ENCODE data around the gene ABCD1.

The ABCD1 gene

DNA sequence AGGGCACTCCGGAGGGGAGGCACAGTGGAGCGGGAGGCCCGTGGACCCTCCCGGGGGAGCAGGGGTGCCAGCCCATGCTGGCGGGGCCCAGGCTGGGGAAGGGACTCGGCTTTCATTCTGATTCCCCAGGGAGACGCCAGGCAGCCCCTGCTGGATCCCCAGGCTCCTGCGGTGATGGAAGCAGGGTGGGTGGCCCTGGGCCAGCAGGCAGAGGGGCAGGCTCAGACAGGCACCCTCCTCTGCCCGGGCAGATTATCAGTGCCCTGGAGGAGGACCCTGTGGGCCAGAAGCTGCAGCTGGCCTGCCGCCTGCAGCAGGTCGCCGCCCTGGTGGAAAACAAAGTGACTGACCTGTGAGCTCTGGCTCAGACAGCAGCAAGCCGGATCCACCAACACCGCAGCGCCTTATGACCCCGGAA lies 54.0 kb downstream of the ABCD1 start:
- DNase-seq (ENCODE audit: low read depth, low spot score) = no peak
- H3K4me3 ChIP-seq (ENCODE audit: low read length) = no peak overlapping the region

DNA sequence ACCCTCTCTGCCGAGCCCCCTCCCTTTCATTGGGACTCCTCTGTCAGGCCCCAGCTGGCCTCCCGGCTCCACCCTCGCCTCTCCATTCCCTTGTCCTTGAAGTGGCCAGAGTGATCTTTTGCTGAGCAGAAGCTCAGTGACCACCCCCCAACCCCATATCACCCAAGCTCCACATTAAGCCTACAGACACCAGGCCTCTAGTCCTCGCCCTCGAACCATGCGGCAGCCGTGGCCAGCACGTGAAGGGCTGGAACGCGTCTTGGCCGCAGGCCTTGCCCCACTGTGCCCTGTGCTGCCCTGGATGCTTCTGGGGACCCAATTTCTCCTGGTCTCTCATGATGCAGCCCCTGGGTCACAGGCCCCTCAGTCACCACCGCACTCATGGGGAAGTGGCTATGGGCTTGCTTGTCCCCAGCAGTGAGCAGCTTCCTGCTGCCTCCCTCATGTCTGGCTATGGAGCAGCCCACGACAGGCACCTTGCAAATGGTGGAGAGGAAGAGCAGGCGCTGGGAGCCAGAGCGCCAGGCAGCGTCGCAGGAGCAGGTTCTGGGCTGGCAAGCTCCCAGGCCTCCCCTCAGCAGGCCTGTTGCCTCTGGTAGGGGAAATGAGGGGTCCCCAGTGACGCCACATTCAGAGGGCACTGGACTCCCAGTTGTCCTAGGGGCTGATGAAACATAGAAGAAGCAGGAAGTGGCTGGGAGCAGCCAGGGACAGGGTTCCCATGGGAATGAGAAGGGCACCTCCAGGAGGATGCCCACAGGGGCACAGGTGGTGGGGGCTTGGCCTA lies 55.4 kb downstream of the ABCD1 start:
- DNase-seq (ENCODE audit: low read depth, low spot score) = no peak
- H3K4me3 ChIP-seq (ENCODE audit: low read length) = no peak overlapping the region

DNA sequence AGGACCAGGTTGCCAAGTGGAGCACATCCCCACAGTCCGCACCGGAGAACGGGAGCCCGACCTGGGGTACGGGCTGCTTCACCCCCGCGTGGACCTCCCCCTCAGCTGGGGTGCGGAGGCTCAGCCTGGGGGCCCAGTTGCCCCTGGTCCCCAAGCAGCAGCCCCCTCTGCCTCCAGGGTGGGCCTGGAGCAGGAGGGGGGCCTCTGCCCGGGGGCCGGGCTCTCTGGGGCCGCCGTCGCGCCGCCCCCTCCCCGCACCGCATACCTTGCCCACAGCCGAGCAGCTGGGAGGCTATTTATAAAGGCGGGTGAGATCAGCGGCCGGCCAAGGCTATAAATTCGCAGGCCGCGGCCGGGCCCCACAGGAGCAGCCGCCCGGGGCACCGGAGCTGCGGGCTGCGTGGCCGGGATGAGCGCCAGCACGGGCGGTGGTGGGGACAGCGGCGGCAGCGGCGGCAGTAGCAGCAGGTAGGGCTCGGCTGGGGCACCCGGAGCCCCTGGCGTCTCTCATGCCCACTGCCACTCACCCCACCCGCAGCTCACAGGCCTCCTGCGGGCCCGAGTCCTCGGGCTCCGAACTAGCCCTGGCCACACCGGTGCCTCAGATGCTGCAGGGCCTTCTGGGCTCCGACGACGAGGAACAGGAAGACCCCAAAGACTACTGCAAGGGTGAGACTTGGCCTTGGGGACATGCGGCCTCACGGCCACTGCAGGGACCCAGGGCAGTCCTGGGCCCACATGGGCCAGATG lies 56.2 kb downstream of the ABCD1 start, which contains the start of gene SRPK3:
Gene SRPK3 (plus strand): TSS at position 364 of the 750 bp plus-strand sequence. CDS start 46 bp downstream, at position 410.
- no peak within 1 kb of the TSS for H3K4me3 ChIP-seq (ENCODE audit: low read length)
- no peak for DNase-seq (ENCODE audit: low read depth, low spot score)

DNA sequence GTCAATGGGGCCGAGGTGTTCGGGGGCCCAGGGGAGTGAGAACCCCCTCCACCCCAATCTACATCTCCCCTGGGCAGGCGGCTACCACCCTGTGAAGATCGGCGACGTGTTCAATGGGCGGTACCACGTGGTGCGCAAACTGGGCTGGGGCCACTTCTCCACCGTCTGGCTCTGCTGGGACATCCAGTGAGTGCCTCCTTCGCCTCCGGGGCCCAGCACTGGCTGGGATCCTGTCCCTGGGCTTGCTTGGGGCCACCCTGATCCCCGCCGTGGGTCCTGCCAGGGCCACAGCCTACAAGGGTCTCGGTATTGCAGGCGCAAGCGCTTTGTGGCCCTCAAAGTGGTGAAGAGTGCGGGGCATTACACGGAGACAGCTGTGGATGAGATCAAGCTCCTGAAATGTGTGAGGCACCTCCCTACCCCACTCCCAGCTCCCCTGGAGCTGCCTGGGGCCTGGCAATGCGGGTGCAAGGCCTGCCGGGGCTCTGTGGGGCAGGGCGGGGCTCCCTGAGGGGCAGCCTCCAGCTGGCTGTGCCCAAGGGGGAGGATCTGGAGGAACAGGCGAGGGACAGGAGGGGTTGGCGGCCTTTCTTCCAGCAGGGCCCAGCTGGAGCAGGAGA lies 56.9 kb downstream of the ABCD1 start:
- DNase-seq (ENCODE audit: low read depth, low spot score) = no peak
- no peak overlapping the region for H3K4me3 ChIP-seq (ENCODE audit: low read length)

DNA sequence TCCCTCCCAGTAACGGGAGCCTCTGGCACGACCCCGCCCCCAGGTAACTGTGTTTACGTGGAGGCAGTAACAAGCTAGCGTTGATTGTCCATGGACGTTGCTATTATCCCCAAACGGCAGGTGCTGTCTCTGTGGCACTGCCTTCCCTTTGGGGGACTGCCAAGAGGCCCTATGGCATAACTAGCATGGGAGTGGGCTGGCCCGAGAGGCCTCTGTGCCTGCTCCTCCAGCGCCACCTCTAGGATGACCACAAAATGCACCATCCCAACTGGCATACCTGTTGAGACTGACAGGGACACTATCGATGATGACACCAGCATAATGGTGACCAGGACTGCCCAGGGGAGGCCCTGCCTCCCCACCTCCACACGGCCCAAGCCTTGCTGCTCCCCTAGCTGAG lies 57.7 kb downstream of the ABCD1 start:
- no peak for DNase-seq (ENCODE audit: low read depth, low spot score)
- no peak overlapping the region for H3K4me3 ChIP-seq (ENCODE audit: low read length)

DNA sequence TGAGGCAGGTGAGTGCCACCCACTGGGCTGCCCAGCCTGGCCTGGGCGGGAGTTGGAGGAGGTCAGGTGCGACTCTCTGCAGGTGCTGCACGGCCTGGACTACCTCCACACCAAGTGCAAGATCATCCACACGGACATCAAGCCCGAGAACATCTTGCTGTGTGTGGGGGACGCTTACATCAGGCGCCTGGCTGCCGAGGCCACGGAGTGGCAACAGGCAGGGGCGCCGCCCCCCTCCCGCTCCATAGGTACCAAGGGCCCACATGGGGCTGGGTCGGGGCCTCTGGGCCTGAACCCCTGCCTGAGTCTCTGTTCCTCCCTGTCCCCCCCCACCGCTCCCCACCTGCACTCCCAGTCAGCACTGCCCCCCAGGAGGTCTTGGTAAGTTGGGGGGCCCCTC lies 58.2 kb downstream of the ABCD1 start:
- no peak for DNase-seq (ENCODE audit: low read depth, low spot score)
- H3K4me3 ChIP-seq (ENCODE audit: low read length) = no peak overlapping the region

DNA sequence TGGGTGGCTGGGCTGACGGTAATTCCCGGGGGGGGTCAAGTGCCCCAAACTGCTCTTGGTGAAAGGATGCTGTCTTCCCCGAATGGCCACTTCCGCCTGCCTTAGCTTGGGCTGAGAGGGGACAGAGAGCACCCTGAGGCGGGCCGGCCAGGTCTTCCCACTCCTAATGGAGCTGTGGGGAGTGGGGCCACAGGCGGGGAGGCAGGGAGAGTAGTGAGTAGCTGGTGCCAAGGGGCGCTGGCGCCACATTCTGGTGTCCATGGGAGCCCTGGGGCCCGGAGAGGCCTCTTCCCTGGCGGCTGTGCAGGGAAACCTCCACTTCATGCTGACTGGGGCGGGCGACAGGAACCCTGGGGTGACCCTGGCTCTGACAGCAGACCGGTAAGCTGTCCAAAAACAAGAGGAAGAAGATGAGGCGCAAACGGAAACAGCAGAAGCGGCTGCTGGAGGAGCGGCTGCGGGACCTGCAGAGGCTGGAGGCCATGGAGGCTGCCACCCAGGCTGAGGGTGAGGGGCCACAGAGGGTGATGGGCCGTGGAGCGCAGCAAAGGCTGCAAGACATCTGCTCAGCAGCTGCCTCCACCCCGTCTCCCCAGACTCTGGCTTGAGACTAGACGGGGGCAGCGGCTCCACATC lies 58.8 kb downstream of the ABCD1 start:
- DNase-seq (ENCODE audit: low read depth, low spot score) = no peak
- no peak overlapping the region for H3K4me3 ChIP-seq (ENCODE audit: low read length)

DNA sequence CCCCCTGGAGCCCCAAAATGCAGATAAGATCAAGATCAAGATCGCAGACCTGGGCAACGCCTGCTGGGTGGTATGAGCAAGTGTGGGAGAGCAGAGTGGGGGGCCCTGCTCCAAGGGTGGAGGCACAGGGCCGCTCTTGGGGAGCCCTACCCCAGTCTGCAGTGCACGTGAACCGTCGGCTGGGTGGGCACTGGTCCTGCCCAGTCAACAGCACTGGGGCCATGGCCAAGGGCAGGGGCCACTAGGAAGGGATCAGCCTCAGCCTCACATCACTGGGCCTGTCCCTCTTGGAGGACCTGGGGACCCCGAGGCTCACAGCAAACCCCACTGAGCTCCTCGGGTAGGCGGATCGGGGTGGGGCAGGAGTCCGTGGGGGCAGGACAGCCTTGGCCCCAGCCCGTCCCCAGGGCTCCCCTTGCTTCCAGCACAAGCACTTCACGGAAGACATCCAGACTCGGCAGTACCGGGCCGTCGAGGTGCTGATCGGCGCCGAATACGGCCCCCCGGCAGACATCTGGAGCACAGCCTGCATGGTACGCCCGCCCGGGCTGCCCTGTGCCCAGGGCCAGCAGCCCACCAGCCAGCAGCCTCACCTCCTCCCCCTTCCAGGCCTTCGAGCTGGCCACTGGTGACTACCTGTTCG lies 59.8 kb downstream of the ABCD1 start:
- H3K4me3 ChIP-seq (ENCODE audit: low read length) = no peak overlapping the region
- no peak for DNase-seq (ENCODE audit: low read depth, low spot score)

DNA sequence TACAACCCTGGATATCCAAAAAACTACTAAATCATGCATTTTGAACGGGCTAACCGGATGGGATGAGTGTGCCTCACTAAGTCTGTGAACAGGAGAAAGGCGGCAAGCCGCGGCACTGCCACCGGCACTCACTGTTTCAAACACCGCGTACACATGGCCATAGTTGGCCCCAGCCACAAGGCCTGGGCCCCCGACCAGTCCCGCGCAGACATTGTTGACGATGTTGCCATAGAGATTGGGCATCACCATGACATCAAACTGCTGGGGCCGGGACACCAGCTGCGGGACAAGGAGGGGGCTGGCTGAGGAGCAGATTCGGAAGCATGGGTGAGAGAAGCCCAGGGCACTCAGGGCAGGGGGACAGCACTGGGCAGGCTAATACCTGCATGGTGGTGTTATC lies 62.0 kb downstream of the ABCD1 start:
- H3K4me3 ChIP-seq (ENCODE audit: low read length) = no peak overlapping the region
- DNase-seq (ENCODE audit: low read depth, low spot score) = no peak

DNA sequence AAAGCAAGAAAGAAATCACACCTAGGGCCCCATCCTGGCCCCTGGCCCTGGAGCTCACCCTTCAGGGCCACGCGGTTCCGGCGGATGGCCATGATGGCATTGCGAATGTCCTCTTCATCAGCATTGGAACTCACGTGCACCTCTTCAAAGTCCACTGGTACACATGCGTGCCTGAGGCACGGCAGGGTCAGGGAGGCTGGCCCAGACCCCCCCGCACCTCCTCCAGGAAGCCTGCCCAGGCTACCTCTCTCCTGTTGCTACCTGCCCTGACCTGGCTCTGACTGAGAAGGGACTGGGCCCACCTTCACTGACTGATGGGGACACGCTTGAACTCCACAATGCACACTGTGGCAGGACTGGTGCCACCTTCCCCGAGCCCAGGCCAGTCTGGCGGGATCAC lies 65.0 kb downstream of the ABCD1 start:
- H3K4me3 ChIP-seq (ENCODE audit: low read length) = no peak overlapping the region
- DNase-seq (ENCODE audit: low read depth, low spot score) = no peak

DNA sequence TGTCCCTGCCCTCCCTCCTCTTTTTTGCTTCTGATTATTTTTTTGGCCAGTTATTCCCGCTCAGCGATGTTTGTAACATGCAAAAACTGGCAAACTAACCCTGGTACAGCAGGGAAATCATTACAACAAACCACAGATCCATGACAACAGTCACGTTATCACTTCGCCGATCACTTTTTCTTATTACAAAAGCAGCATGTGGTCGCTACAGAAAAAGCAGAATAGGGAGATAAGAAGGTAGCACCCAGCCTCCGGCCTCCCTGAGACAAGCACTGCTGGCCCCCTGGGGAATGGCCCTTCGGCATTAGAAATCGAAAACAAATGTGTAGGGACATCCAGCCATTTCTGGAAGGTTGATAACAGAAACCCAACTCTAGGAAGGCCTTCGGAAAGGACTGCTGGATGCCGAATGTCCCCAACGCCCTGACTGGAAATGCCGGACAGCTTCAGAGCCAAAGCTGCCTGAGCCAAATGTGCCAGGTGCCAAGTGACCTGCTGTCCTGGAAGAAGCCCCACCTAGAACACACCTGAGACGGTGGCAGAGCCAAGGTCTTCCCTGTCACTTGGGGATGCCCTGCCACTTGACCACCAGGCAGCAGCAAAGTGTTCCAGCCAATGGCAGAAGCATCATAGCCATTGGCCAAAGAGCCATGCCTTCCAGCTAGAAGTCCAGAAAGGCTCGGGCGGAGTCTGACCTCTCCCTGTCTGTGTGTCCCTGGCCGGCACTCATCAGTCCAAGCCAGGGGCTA lies 66.6 kb downstream of the ABCD1 start:
- no peak for DNase-seq (ENCODE audit: low read depth, low spot score)
- H3K4me3 ChIP-seq (ENCODE audit: low read length) = no peak overlapping the region

DNA sequence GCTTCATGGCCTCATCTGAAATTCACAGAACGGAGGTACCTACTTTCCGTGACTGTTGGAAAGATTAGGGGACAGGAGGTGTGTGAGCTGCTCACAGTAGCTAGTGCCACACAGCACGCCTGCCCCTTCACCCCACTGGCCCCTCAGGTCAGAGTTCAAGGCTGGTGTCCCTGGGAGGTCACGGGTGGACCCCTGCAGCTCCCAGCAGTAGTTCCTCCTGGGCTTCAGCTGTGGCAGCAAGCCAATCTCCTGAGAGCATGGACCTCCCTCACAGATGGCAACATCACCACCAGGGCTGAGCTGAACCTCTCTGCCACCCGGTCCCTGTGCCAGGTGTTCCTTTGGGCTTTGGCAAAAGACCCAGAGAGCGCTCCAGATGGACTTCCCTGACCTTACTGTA lies 67.7 kb downstream of the ABCD1 start:
- DNase-seq (ENCODE audit: low read depth, low spot score) = no peak
- H3K4me3 ChIP-seq (ENCODE audit: low read length) = no peak overlapping the region

DNA sequence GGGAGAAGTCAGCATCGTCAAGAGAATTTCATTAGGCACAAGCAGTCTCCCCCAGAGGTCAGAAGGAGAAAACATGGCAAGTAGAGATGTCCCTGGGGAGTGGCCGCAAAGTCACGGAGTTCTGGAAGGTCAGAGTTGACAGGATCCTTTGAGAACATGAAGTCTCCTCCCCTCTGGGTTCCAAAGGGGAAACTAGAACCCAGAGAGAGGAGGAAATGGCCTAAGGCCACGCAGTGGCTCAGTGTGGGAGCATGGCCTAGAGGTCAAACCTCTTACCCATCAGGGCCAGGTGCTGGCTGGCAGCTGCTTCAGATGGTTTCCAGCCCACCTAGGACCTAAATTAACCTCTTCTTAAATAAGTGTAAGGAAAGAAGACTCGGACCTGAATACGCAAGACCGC lies 68.6 kb downstream of the ABCD1 start:
- no peak for DNase-seq (ENCODE audit: low read depth, low spot score)
- peak overlapping the region; percentile 73 for H3K4me3 ChIP-seq (ENCODE audit: low read length)
